ENCODE measurements around the gene PRG3.
A peak's percentile ranks its signal among the peaks of the same experiment; 100 is the strongest.
"Not testable (repeated sequence)": the region's sequence is repeated elsewhere in the genome, so short reads cannot be mapped to it uniquely, and the experiment has no call there.

Gene PRG3

GRCh38 chr11:57358991-57359390 is 22.0 kb downstream of the PRG3 start:
- no peak for DNase-seq

GRCh38 chr11:57358543-57358961 is 22.4 kb downstream of the PRG3 start:
- no peak for DNase-seq

- no peak for DNase-seq
These were observed 23.1 kb downstream of the PRG3 start for GRCh38 chr11:57357856-57358255.

GRCh38 chr11:57357310-57357709 is 23.6 kb downstream of the PRG3 start:
- no peak for DNase-seq

- DNase-seq, result no peak
These were observed 24.7 kb downstream of the PRG3 start for GRCh38 chr11:57356268-57356667.

GRCh38 chr11:57354699-57355098 is 26.3 kb downstream of the PRG3 start:
- DNase-seq, result peak; percentile 90 to 91

- no peak for DNase-seq
These were observed 27.1 kb downstream of the PRG3 start for GRCh38 chr11:57353852-57354251.

GRCh38 chr11:57353446-57353845 is 27.5 kb downstream of the PRG3 start:
- no peak for DNase-seq

- no peak for DNase-seq
These were observed 27.9 kb downstream of the PRG3 start for GRCh38 chr11:57353036-57353435.

GRCh38 chr11:57349491-57350274 is 31.3 kb downstream of the PRG3 start:
- peak; percentile 18 to 42 for DNase-seq

- DNase-seq, result no peak
These were observed 32.2 kb downstream of the PRG3 start for GRCh38 chr11:57348636-57349313.

- no peak for DNase-seq
These were observed 32.9 kb downstream of the PRG3 start for GRCh38 chr11:57348052-57348451.

GRCh38 chr11:57347336-57347735 is 33.6 kb downstream of the PRG3 start:
- DNase-seq, result no peak

GRCh38 chr11:57345555-57346211 is 35.3 kb downstream of the PRG3 start:
- DNase-seq, result peak; percentile 70 to 80

GRCh38 chr11:57344826-57345225 is 36.1 kb downstream of the PRG3 start:
- no peak for DNase-seq

- DNase-seq, result no peak
These were observed 37.1 kb downstream of the PRG3 start for GRCh38 chr11:57343825-57344224.

- DNase-seq, result no peak
These were observed 38.2 kb downstream of the PRG3 start for GRCh38 chr11:57342702-57343101.

GRCh38 chr11:57341250-57341808 is 39.6 kb downstream of the PRG3 start:
- DNase-seq, result no peak

- DNase-seq, result peak; percentile 46 to 58
These were observed 40.8 kb downstream of the PRG3 start for GRCh38 chr11:57340039-57340615.

GRCh38 chr11:57339328-57339727 is 41.6 kb downstream of the PRG3 start:
- DNase-seq, result no peak

GRCh38 chr11:57338142-57338541 is 42.8 kb downstream of the PRG3 start, which contains the start of gene P2RX3:
P2RX3 (plus strand) TSS chr11:57338352; CDS start chr11:57338551, 199 bp downstream.
- no peak for DNase-seq

- DNase-seq, result not testable (repeated sequence)
These were observed 44.1 kb downstream of the PRG3 start for GRCh38 chr11:57336856-57337255.

GRCh38 chr11:57336111-57336666 is 44.8 kb downstream of the PRG3 start:
- no peak for DNase-seq
